Activated CD8-positive, alpha-beta memory T cell treated with anti-CD3 and anti-CD28 coated beads, Interleukin-2, amount 50 U/mL, for 1 hour (primary cell): ENCODE measurements around the gene MPPED1.

Experiments used
- DNase-seq: peaks from one replicate; pipeline ENCODE4 v3.0.0-alpha.2; 2020; ENCODE audit errors: extremely low read depth

The MPPED1 gene

DNA sequence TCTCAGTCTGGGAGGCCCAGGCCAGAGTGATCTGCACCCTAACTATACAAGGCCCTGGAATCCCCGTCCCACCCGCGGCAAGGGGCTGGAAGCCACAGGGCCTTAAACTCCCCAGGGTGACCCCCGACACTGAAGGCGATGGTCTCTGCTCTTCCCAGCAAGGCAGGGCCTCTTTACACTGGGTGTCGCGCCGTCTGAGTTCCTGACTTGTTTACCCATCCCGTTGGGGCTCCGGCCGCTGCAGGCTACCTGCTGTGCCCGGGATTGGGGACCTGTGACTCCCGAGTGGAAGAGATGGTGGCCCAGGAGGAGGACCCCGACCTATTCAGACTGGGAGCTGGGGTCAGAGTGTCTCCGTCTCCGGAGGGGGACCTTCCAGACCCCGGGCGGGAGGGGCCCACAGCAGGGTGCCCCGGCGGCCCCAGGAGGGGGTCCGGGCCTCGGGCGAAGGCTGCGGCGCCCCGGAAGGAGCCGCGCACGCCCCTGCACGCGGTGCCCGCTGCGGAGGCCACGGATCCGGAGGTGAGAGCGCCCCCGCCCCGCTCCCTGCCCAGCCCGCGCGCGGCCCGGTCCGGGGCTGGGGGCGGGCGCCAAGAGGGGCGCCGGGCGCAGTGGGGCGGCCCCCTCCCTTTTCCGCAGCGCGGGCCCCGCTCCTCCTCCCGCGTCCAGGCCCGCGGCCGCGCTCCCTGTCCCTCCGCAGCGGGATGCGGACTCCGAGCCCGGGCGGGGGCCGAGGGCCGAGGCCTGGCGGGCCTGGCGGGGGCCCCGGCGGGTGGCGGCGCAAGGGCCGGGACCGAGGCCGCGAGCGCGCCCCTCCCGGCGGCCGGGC is 560 bp upstream of the MPPED1 start:
- DNase-seq, result no peak

DNA sequence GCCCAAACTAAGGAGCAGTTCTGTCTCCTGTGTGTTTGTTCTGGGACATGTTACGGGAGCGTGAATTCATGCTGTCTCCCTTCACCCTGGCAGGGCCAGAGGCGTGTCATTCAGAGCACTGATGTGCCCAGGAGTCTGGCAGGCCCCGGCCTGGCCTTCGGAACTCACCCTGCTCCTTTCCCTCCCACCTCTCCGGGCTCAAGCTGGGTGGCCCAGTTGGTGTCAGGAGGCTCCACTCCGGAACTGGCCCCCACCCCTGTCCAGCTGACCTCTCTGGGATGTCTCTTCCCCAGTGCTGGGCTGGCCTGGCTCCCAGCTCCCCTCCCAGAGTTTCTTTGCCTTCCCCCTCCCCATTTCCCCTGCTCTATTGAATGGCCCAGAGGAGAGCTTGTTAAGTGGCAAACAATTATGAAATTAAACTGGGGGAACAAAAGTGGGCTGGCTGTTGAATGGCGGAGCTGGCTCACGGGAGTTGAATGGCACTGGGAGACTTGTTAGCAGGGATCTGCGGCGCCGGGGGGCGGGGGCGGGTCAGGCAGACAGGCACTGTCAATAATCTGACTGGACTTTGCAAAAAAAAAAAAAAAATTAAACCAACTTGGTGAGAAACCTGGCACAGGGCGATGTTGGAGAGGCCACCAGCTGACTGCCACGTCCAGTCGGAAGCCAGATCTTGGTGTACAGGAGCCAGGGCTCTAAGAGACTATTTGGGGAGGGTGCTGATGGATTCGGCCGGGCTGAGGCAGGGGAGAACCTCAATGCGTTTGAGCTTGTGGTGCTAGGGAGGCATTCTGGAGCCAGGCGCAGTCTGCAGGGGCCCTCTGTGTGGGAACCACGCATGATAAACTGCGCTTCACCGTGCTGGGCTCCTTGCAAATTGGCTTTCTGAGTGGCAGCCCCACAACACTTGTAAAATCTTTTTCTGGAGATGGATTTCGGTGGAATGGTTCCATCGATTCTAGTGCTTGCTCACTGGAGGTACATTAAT is 1.3 kb downstream of the MPPED1 start:
- no peak for DNase-seq

DNA sequence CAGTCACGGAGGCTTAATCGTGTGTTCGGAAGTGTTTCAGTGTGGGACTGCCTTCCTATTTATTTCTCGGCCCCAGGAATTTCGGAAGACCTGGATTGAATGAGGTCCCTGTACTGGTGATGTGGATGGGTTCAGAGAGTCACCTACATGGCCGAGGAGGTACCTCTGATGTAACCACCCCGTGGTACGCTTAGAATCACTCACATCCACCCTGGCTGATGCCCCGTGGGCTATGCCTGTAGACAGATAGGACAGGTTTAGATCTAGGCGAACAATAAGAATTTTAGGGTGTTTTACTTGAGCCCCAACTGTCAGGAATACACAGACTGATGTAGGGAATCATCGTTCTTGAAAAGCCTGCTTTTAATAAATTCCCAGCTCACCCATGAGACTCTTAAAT is 2.0 kb downstream of the MPPED1 start:
- no peak for DNase-seq

DNA sequence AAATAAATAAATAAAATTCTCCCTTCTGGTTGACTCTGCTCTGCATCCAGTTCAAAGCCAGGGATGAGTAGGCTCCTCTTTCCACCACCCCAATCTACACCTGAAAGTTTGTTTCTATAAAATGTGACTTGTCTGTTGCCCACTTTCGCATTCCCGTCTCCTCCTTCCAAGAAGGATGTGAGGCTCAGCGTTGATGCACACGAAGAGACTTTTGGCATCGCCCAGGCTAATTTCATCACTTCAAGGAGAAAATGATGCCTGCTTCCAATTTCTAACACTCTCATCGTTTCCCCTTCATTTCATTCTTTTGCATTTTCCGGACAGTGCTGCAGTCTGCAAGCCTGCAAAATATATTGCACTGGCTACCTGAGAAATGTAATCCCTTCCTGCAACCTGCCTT is 3.9 kb downstream of the MPPED1 start:
- DNase-seq, result no peak

DNA sequence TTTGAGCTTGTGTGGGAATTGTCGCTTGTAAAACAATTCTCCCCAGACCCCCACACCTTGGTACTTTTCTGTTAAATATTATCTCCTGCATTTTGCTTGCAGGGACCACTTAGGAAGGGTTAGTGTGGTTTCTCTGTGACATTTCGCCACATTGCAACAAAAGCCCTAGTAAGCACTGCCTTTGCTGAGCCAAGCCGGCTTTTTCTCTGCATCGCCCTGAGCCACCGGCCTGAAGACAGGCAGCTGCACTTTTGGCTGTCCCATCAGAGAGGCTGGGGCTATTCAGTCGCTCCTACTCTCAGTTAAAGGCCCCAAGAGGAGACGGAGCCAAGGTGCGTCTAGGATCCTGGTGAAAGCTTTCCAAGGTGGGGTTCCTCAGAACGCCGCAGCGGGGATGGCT is 5.7 kb downstream of the MPPED1 start:
- no peak for DNase-seq

DNA sequence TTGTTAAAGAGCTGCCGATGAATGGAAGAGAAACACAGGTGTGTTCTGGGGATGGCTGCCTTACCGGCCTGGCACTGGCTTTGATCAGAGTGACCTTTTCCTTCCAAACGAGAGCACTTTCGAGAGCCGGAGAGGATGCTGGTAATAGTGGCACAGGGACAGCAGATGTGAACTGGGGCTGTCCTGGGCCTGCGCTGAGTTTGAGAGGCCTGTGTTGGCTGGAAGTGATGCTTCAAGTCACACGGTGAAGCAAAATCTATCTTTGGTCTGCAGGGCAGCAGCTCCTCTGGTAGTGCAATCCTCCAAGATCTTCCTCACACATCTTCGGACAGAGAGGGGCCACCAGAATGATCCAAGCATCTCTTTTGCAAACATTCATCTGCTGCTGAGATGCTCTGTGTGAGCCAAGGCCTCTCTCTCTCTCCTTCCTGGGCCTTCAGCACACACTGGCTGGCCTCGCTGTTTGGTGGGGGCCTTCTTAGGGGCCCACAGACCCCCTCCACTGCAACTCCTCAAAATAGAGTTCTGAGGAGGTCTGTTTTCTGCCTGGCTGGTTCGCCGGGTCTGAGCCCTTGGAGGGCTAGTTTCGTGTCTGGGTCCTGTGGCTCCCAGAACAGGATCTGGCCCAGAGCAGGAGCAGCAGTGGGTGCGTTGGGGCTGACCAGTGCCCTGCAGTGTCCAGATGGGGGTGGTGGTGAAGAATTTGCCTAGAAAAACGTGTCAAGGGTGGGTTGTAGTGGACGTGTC is 6.4 kb downstream of the MPPED1 start:
- DNase-seq, result no peak

DNA sequence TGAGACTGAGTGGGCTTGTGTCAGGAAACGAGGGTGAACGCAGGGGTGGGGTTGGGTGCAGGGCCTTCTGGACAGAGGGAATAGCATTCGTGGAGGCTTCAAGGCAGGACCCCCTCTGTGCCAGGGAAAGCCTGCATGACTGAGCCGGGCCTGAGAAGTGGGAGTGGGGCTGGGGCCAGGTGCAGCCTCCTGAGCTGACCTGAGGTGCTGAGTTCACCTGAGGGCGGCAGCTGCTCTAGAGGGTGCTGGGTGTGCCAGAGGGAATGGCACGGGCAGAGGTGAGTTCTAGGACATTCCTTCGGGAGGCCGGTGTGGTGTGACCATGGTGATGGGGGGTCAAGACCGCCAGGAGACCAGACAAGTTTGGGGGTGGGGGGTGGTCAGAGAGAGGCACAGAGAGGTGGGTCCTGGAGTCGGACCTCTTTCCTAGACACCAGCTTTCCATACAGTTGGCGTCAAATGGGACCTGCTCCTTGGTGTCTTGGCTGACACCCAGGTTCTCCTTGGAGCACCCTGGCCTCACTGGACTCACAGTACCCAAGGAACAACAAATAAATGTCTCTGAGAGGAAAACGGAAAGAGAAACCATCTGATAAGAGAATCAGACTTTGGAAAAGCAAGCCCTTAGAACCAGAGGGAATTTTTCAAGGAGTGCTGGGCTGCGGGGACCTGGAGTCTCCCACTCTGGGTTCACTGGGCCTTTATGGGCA is 7.7 kb downstream of the MPPED1 start:
- DNase-seq, result no peak

DNA sequence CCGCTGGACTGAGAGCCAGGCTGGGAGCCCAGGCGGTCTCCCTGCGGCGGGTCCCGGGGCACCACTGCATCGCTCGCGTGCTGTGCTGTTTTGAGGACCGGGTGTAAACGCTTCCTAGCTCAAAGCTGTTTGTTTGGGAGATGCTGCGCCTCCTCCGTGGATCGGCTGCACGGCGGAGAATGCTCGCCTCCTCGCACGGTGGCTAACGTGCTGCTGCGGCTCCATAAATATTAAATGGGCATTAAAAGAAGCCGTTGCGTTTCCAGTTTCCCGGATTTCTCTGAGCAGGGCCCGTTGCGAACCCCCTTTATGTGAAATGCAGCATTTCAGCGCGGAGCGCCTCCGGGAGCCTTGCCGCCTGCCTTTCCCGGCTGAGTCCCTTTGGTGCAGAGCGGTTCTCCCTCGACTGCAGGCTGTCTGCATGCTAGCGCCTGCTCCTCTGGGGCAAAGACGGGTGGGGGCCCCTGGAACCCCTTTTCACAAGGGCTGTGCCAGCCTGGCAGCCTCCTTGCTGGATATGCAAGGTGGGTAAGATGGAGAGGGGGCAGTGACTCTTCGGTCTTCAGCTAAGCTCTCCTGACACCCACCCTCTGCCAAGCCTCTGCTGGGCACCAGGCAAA is 9.3 kb downstream of the MPPED1 start:
- no peak for DNase-seq

DNA sequence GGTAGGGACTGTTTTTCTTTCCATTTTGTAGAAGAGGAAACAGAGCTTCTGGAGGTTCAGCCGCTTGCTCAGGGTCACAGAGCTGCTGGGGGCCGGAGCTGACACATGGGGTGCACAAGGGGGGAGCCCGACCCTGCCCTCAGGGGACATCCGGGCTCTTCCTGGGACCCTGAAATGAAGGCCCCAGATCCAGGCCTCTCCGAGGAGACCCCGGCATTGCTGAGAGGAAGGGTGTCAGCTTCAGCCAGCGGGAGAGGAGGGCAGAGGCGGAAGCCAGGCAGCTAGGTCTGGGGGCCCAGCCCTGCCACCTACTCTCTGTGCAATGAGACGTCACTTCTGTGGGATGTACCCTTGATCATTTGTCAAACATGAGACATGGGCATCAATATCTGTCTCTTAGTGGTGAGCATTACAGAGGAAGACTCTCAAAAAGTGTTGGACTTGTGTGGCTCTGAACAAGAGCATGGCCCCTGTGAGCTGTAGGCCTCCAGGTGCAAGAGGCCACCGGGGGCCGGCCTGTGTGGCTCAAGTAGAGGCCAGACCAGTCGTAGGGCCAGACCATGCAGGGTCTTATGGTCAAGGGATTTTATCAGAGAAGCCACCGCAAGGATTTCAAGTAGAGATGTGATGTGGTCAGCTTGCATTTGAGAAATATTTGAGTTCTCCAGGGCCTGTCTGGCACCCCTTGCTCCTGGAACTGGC is 10.3 kb downstream of the MPPED1 start:
- DNase-seq, result no peak

DNA sequence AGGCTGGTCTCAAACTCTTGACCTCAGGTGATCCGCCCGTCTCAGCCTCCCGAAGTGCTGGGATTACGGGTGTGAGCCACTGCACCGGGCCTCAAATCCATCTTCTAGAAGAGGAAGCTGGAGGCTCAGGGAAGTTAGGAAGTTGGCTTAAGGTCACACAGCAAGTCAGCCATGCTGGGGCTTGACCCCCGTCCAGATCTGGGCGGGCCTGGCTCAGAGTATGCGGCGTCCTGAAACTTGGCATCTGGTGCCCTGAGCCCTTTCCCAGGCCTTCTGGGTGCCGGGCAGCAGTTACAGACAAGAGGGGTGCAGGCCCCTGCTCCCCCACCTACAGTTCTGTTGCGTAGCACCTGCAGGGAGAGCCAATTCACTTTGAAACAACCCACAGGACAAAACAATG is 11.2 kb downstream of the MPPED1 start:
- no peak for DNase-seq

DNA sequence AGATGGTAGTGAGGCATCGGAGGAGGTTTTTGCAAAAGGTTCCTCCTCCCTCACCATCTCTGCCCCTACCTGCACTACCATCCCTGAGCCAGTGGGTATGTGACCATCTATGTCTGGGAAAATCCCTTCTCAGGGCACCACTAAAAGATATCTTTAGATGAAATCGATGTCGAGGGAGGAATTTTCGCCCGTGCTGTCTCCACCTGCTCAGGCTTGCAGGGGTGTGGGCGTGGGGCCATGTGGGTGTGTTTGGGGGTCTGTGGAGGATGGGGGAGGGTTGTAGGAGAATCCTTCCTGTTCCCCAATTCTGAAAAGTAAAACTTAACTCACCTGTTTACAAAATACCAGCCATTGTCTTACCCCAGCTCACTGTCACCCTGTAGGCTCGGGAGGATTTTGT is 12.4 kb downstream of the MPPED1 start:
- DNase-seq, result no peak

DNA sequence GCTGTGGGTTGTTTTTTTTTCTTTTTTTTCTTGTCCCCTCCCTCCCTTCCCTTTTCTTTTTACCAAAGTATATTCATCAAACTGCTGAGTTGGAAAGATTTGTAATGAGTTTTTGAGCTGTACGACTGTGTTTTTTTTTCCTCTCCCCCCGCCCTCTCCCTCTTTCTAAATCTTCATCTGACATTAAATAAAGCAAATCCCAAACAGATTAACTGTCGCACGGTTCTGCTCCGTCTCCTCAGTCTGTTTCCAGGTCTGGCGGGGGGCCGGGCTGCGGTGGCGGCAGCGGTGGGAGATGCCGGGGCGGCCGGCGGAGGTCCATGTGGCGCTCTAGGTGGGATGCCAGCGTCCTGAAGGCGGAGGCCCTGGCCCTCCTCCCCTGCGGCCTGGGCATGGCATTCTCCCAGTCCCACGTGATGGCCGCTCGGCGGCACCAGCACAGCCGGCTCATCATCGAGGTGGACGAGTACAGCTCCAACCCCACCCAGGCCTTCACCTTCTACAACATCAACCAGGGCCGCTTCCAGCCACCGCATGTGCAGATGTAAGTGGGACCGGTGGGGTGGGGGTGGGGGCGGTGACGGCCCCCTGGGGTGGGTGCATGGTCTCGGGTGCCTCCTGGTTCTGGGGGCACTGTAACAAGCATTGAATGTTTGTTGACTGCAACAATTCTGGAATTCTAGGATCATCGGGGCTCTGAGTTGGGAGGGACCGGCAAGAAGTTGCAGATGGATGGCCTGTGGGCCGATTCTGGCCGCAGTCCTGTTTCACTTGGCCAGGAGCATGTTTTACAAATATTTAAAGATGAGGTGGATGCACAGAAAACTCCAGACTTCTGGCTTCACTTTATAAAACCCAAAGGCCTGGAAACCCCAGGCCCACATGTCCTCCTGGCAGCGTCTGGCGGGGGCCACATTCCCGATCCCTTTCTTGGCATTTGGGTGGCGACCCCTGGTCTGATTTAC is 13.1 kb downstream of the MPPED1 start:
- no peak for DNase-seq

DNA sequence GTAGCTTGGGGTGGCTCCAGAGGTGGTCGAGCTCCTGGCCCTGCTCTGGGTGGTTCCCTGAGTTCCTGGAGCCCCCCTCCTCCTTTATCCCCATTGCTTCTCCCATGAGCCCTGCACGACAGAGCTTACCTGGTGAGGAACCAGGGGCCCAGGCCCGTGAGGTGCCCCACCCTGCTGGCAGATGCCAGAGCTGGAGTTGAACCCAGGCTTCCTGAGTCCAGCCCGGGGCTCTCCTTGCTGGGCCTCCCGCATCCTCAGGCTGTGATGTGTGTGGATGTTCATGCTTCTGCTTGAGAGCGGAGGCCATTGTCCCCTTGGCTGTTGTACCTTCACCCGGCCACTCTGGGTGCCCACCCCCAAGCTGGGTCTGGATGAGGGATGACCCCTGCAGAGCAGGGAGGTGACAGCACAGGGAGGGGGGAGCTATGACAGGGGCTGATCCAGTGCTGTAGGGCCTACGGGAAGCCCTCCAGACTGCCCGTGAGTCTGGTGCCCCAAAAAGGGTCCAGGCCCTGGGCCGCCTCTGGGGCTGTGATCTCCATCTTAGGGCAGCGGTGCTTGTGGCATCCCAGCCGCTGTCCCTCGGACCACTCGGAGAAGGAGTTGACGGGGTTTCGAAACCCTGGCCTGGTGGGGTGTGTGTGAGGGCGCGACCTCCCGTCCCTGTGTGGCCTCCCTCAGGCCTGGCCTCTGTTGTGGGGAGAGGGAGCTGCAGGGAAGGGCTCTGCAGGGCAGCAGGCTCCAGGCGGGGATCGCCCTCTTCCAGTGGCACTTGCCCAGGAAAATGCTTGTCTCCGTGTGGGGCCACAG is 14.4 kb downstream of the MPPED1 start:
- no peak for DNase-seq

DNA sequence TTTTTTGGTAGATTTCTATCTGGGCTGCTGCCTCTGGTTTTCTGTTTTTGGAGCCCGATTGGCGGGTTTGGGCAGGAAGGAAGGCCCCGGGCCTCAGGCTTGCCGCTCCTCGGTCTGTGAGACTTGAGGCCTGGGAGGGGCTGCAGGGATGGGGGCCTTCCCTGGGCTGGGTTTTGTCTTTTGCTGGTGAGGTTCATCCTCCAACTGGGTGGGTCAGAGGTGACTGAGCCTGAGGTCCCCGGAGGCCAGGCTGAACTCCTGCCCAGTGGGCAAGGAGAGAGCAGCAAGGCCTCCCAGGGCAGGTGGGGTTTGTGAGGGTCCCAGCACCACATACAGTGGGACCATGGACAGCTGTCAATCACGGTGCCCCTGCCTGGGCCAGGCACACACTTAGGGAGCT is 15.0 kb downstream of the MPPED1 start:
- DNase-seq, result no peak

DNA sequence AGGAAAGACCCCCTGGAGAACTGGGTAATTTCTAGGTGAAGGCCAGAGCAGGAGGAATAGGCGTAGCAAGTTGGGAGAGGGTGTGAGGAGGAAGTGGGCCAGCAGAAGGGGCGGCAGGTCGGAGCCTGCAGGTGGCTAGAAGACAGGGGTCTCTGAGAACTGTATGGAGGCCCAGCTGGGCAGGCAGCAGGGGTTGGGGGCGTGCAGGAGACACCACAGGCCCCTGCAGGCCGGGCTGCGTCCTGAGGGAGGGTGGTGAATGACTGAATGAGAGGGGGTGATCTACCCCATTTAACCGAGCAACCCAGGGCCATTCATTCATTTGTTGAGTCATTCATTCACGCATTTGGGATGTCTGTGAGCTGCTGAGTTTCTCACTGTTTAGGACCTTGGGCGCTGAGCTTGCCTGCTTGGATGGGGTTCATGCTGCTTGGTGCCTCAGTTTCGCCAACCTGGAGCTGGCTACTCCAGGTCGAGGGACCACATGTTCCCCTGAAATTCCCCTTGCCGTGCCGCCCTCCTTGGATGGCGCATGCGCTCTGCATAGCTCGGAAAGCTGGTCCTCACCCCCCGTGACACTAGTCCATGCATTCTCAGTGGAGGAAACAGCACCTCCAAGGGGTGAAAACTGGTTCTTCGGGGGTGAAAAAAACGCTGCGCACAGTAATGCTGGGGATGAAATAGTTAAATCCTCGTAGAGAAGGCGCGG is 15.6 kb downstream of the MPPED1 start:
- DNase-seq, result no peak

DNA sequence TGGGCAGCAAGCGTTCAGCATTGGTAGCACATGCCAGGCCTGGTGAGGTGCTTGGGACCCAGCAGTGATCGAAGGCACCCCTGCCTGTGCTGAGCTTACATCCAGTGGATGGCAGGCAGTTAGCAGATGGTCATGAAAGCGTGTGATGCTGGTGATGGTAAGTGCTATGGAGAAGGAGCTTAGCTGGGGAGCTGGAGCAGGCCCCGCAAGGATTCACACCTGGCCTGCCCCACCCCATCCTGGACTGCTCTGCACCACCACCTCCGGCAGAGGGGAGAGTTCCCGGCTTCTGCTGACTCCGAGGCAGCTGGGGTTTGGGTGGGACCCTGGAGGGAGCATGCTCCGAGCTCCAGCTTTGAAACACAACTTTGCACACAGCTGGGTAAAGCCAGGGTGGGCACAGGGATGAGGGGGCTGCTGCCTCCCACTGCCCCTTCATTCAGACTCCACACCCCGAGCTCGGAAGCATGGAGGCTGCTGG is 16.2 kb downstream of the MPPED1 start:
- no peak for DNase-seq

DNA sequence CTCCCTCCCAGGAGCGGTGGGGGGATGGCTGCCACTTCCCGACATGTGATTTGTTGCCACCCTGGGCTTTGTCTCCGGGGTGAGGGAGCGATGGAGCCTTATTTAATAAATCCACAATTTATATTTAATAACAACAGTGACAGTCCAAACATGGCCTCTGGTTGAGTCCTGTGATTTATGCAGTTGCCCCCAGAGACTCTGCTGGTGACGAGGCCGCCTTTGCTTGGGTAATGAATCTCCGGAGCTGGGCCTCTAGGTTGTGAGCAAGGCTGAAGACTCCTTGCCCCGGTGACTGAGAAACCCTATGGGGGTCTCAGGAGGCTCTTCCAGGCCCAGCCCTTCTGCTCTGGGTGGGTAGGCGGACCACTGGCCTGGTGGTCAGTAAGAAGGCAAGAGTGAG is 16.7 kb downstream of the MPPED1 start:
- no peak for DNase-seq

DNA sequence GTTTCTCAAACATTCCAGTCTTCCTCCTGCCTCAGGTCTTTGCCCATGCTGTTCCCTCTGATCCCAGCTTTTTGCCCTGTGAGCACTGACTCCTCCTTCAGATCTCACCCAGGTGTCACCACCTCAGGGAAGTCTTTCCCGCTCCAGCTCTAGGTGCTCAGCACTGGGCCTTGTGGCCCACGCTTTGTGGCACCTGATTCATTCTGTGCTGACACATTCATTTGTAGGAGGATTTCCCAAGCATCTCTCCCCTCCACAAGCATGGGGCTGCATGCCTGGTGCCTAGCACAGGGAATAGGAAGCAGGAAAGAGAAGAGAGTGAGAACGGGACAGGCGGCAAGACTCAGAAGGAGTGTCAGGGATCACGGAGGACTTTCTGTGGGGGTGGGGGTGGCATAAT is 17.6 kb downstream of the MPPED1 start:
- no peak for DNase-seq
